Measurements from ENCODE around the gene CRISPLD2. TPM values are rescaled to one million over a fixed set of nuclear protein-coding genes. Genes with fewer than 3 reads are reported as not detected.
A peak's percentile ranks its signal among the peaks of the same experiment; 100 is the strongest.
"Not testable (repeated sequence)": the region's sequence is repeated elsewhere in the genome, so short reads cannot be mapped to it uniquely, and the experiment has no call there.

CRISPLD2 gene
- total RNA-seq, 2 donors from 2014 or later, result 0.43 to 1.7 TPM

DNA sequence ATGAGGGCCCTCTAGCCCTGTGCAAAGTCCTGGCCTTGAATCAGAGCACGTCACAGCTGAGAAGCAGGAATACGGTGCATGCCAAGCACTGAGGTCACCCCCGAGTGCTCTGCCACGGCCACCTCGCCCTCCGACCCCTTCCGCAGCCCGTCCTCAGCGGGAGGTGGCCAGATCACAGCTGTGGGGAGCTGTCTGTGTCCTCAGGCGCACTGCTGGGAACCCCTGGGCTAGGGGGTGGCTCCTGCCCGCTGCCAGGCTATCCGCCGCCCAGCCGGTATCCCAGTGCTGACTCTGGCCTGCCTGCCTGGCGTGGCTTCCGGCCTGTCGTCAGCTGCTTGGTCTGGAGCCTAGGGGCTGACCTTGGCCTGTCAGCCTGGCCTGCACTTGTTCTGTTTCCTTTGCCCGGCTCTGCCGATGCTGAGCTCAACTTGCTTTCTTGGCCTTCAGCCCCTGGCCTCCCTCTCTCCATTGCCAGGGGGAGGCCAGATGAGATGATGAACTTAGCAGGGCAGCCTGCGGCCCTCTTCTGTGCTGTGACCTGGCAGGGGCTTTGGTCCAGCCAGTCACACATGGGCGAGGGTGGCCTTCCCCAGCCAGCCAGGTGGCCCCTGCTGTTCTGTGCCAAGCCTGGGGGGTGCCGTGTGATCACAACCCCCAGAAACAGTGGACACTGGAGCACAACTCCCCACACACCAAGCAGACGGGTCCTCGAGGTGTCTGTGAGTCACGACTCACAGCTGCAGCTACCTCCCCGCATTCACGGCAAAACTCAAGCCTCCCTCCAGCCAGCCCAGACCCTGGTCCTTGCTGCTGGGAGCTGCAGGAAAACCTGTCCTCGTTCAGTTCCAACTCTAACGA is 114.2 kb downstream of the CRISPLD2 start:
- Mint-ChIP-seq H3K4me1 (ENCODE audit: low read depth in 2 of 2) (peaks cover 0 to 6% of the 10 kb centered on the region in 2 donors), H3K9me3 (no peaks in the 10 kb centered on the region), H3K27me3 (peaks cover 0 to 2% of the 10 kb centered on the region in 2 donors), H3K36me3 (no peaks in the 10 kb centered on the region), H3K4me3 (no peak overlapping the region), H3K27ac (no peak overlapping the region)
- DNase-seq (ENCODE audit: low spot score), result no peak
- no peak for ATAC-seq

DNA sequence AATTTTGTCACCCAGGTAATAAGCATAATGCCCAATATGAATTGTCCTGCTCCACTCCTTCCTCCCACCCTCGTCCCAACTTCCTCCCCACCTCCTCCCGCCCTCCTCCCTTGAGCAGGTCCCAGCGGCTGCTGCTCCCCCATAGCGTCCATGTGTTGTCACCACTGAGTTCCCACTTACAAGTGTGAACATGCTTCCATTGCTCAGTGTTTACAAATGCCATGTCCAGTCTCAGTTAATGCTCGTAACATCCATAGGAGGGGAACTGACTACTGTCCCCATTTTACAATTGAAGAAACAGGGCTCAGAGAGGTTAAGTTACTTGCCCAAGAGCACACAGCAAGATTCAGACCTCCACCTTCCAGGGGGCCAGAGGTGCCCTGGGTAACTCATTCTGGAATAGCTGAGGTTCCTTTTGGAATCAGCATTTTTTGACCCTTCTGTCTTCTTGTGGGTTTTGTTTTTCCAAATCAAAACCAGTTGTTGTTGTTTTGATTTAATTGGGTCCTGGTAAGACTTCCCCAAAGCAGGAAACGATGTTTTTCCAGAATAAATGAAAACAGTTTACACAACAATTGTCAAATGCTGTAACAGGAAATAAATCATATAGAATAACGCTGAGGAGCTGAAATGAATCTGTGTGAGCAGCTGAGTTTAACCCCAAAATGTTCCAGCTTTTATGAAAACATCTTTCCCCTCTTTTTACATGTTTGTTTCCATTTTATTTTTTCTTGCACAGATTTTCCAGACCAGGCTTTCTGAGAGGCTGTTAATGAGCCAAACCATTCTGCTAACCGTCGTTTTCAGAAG is 117.6 kb downstream of the CRISPLD2 start:
- no peak for DNase-seq (ENCODE audit: low spot score)
- Mint-ChIP-seq H3K27me3 (peaks cover 8 to 9% of the 10 kb centered on the region in 2 donors), H3K27ac (no peak overlapping the region), H3K9me3 (no peaks in the 10 kb centered on the region), H3K4me1 (ENCODE audit: low read depth in 2 of 2) (no peaks in the 10 kb centered on the region), H3K36me3 (no peaks in the 10 kb centered on the region), H3K4me3 (no peak overlapping the region)
- no peak for ATAC-seq

DNA sequence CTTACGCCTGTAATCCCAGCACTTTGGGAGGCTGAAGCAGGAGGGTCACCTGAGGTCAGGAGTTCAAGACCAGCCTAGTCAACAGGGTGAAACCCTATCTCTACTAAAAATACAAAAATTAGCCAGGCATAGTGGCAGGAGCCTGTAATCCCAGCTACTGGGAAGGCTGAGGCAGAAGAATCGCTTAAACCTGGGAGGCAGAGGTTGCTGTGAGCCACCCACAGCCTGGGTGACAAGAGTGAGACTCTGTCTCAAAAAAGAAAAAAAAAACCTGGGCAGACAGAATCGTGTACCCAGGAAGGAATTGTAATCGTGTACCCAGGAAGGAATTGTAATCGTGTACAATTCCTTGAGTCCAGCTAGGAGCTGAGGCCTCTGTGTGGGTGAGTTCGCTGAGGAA is 118.8 kb downstream of the CRISPLD2 start:
- H3K36me3 Mint-ChIP-seq, result not testable (repeated sequence)

DNA sequence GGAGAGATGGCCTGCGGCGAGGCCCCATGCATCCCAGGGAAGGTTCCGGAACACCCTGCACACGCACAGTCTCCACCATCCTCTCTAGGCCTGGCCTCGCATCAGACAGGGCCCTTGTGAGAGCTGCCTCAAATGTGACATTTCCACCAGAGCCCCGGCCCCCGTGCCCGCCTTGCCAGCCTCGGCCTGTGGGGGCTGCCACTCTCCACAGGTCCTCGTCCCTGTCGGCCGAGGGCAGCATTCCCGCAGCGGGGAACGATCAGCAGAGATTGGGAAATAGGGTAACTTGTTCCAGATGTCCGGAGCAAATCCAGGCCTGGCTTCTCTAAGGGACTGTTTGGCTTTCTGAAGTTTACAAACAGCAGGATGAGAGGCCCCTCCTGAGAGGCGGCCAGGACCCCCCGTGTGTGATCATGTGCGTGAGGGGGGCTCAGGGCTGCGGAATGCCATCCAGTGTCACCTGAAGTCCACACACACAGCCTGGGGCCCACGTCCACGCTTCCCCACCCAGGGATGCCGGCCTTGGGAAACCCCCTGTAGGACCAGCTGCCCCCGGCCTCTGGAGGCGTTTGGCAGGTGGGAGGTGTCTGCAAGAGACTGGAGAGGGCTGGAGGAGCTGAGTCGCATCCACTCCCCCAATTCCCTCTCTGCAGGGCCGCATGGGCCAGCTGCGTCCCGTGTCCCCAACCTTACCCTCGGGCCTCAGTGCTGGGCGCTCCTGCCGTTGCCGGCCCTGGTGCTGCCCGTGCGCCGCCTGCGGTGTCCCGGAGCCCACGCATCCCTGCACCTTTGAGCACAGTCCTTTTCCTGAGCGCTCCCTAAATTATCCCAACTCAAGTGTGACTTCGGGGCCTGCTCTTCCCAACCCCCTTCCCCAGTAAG is 121.1 kb downstream of the CRISPLD2 start:
- Mint-ChIP-seq H3K4me1 (ENCODE audit: low read depth in 2 of 2) (no peaks in the 10 kb centered on the region), H3K36me3 (no peaks in the 10 kb centered on the region), H3K27me3 (peaks cover 18 to 27% of the 10 kb centered on the region in 2 donors), H3K4me3 (no peak overlapping the region), H3K27ac (no peak overlapping the region), H3K9me3 (no peaks in the 10 kb centered on the region)
- no peak for DNase-seq (ENCODE audit: low spot score)
- ATAC-seq, result peak in 1 of 2 donors; percentile 46

More for the DNA sequence above, 118.8 kb downstream of the CRISPLD2 start:
- DNase-seq (ENCODE audit: low spot score); ATAC-seq; H3K4me1 Mint-ChIP-seq (ENCODE audit: low read depth in 2 of 2); H3K27ac Mint-ChIP-seq; H3K9me3 Mint-ChIP-seq; H3K4me3 Mint-ChIP-seq: not testable (repeated sequence)
- peaks cover 8 to 15% of the 10 kb centered on the region in 2 donors for H3K27me3 Mint-ChIP-seq

DNA sequence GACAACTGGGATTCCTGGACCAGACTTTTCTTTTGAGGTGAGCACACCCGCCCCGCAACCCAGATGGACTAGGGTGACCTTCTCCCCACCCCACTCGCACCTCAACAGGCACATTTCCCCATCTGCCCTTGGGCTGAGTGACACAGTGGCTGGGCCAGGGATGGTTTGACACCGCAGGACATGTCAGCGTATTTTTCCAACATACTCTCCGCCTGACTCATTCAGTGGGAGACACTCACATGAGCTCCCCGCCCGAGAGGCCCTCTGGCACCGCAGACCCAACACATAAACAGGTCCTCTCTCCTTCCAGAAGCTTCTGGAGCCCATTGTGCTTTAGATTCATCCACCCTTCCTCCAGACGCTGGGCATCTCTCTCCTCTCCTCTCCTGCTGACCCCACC is 122.1 kb downstream of the CRISPLD2 start:
- Mint-ChIP-seq H3K9me3 (no peaks in the 10 kb centered on the region), H3K27ac (no peak overlapping the region), H3K27me3 (peaks cover 18 to 27% of the 10 kb centered on the region in 2 donors), H3K36me3 (no peaks in the 10 kb centered on the region), H3K4me1 (ENCODE audit: low read depth in 2 of 2) (no peaks in the 10 kb centered on the region), H3K4me3 (no peak overlapping the region)
- ATAC-seq (no peak), DNase-seq (ENCODE audit: low spot score) (no peak)

DNA sequence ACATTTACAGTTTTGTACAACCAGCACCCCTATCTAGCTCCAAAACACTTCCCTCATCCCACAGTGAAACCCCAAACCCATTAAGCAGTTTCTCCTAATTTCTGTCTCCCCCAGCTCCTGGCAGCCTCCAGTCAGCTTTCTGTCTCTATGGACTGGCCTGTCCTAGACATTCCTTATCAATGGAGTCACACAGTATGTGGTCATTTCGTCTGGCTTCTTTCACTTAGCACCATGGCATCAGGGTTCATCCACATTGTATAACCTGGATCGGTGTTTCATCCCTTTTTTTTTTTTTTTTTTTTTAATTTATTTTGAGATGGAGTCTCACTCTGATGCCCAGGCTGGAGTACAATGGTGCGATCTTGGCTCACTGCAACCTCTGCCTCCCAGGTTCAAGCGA is 123.0 kb downstream of the CRISPLD2 start:
- H3K4me1 Mint-ChIP-seq (ENCODE audit: low read depth in 2 of 2), result no peaks in the 10 kb centered on the region
- ATAC-seq (no peak), DNase-seq (ENCODE audit: low spot score) (no peak)
- H3K36me3 Mint-ChIP-seq, result no peaks in the 10 kb centered on the region
- H3K4me3 Mint-ChIP-seq, result no peak overlapping the region
- peaks cover 15 to 27% of the 10 kb centered on the region in 2 donors for H3K27me3 Mint-ChIP-seq
- no peaks in the 10 kb centered on the region for H3K9me3 Mint-ChIP-seq
- H3K27ac Mint-ChIP-seq, result no peak overlapping the region

DNA sequence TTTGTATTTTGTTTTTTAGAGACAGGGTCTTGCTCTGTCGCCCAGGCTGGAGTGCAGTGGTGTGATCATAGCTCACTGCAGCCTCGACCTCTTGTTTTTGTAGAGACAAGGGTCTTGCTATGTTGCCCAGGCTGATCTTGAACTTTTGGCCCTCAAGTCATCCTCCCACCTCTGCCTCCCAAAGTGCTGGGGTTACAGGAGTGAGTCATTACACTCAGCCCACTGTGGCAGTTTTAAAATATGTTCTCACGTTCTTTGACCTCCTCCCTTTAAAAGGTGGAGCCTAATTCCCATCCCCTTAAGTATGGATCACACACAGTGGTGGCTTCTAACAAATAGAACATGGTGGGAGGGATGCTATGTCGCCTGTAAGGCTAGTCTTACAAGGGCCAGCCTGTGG is 123.8 kb downstream of the CRISPLD2 start:
- Mint-ChIP-seq H3K36me3 (no peaks in the 10 kb centered on the region), H3K4me1 (ENCODE audit: low read depth in 2 of 2) (no peaks in the 10 kb centered on the region), H3K4me3 (no peak overlapping the region), H3K27me3 (peaks cover 15 to 27% of the 10 kb centered on the region in 2 donors), H3K9me3 (no peaks in the 10 kb centered on the region), H3K27ac (no peak overlapping the region)
- ATAC-seq (no peak), DNase-seq (ENCODE audit: low spot score) (no peak)

DNA sequence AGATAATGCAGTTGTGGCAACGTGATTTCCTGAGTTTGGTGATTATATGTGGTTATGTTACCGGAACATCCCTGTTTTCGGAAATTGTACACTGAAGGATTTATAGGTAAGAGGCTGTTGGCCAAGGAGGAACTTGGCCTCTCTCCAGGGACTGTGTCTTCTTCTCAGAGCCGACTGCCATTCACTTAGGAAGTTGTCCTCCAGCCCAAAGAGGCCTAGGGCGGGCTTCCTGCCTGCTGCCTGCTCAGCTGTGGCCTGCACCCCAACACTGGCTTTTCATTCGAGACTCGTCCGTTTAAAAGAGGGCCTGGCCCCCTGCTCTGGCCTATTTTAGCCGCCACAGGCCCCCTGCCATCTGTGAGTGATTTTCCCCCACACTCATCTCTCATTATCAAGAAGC is 127.2 kb downstream of the CRISPLD2 start:
- no peak for DNase-seq (ENCODE audit: low spot score)
- no peaks in the 10 kb centered on the region for H3K9me3 Mint-ChIP-seq
- no peak for ATAC-seq
- H3K36me3 Mint-ChIP-seq, result no peaks in the 10 kb centered on the region
- H3K27ac Mint-ChIP-seq, result no peak overlapping the region
- H3K4me3 Mint-ChIP-seq, result no peak overlapping the region
- peaks cover 15 to 22% of the 10 kb centered on the region in 2 donors for H3K27me3 Mint-ChIP-seq
- peaks cover under 1 to 3% of the 10 kb centered on the region in 2 donors for H3K4me1 Mint-ChIP-seq (ENCODE audit: low read depth in 2 of 2)

DNA sequence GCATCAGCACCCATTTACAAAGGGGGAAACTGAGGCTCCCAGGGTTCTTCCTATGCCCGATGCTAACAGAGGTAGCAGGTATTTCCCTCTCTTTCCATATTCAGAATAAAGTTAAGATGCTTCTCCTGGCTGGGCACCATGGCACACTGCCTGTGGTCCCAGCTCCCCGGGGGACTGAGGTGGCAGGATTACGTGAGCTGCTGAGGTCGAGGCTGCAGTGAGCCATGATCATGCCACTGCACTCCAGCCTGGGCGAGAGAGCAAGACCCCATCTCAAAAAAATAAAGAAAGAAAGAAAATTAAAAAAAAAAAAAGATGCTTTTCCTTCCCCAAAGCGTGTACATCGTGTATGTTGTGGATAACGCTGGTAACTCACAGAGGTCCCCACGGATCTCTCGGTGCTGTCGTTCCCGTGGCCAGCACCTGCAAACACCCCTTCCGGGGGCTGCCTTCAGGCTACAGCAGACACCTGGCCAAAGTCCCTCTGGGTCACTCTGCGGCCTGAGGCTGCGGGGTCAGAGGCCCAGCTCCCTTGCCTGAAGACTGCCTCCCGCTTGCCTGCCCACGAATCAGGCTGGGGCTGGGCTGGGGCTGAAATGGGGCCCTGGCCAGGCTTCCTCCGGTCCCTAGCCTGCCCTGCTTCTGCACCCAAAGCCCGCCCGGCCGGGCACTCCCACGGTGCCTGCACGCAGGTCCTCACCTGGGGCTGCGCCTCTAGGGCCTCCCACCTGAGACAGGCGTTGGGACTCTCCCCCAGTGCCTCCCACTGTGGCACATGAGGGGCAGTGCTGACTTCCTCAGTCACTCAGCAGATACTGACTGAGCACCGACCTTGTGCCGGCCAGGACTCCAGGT is 128.4 kb downstream of the CRISPLD2 start:
- Mint-ChIP-seq H3K27ac (no peak overlapping the region), H3K9me3 (no peaks in the 10 kb centered on the region), H3K36me3 (no peaks in the 10 kb centered on the region), H3K4me1 (ENCODE audit: low read depth in 2 of 2) (peaks cover 3 to 5% of the 10 kb centered on the region in 2 donors), H3K27me3 (peaks cover 12% of the 10 kb centered on the region in 2 donors), H3K4me3 (no peak overlapping the region)
- no peak for DNase-seq (ENCODE audit: low spot score)
- peak in 1 of 2 donors; percentile 38 for ATAC-seq

DNA sequence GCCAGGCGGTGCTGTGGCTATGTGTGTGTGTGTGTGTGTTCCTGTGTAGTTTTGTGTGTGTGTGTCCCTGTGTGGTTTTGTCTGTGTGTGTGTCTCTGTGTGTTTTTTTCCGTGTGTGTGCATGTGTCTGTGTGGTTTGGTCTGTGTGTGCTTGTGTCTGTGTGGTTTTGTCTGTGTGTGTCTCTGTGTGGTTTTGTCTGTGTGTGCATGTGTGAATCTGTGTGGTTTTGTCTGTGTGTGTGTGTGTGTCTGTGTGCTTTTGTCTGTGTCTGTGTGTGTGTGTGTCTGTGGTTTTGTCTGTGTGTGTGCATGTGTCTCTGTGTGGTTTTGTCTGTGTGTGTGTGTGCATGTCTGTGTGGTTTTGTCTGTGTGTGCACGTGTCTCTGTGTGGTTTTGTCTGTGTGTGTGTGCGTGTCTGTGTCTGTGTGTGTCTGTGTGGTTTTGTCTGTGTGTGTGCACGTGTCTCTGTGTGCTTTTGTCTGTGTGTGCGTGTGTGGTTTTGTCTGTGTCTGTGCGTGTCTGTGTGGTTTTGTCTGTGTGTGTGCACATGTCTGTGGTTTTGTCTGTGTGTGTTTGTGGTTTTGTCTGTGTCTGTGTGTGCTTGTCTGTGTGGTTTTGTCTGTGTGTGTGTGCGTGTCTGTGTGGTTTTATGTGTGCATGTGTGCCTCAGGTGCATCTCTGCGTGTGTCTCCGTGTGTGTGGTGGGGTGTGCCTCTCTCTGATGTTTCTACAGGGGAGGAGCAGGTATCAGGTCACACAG is 129.2 kb downstream of the CRISPLD2 start:
- DNase-seq (ENCODE audit: low spot score) (no peak), ATAC-seq (no peak)
- Mint-ChIP-seq H3K4me1 (ENCODE audit: low read depth in 2 of 2) (peaks cover 3 to 5% of the 10 kb centered on the region in 2 donors), H3K27ac (no peak overlapping the region), H3K4me3 (no peak overlapping the region), H3K36me3 (no peaks in the 10 kb centered on the region), H3K9me3 (no peaks in the 10 kb centered on the region), H3K27me3 (peaks cover 9 to 14% of the 10 kb centered on the region in 2 donors)

DNA sequence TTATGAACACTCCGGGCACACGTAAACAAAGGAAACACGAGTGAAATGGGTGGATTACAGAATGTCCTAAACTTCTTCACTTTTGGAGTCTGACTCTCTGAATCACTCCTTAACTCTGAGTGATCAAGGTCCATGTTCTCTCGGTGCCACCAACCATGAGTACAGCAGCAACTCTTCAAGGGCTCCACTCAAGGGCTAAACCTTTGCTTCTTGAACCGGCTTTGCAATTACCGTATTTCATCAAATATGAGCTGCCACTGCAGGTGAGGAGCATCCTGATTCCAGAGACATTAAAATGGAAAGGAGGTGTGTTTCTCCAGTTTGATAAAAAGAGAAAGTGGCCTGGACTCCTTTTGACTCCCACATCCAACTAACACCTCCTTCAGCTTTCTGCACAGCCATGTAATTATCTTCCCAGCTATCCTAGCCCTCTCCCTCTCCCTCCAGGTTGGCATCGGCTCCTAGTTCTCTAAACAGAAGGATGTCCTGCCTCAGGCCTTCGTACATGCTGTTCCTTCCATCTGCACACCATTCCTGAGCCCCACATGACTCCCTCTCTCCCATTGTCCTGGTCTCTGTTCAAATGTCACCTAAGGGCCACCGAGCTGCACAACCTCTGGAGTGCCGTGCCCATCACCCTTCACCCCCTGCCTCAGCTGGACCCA is 130.1 kb downstream of the CRISPLD2 start:
- H3K4me1 Mint-ChIP-seq (ENCODE audit: low read depth in 2 of 2), result peaks cover 3 to 5% of the 10 kb centered on the region in 2 donors
- H3K4me3 Mint-ChIP-seq, result no peak overlapping the region
- peaks cover under 1 to 7% of the 10 kb centered on the region in 2 donors for H3K27me3 Mint-ChIP-seq
- H3K36me3 Mint-ChIP-seq, result no peaks in the 10 kb centered on the region
- H3K27ac Mint-ChIP-seq, result no peak overlapping the region
- no peaks in the 10 kb centered on the region for H3K9me3 Mint-ChIP-seq
- DNase-seq (ENCODE audit: low spot score) (no peak), ATAC-seq (no peak)

DNA sequence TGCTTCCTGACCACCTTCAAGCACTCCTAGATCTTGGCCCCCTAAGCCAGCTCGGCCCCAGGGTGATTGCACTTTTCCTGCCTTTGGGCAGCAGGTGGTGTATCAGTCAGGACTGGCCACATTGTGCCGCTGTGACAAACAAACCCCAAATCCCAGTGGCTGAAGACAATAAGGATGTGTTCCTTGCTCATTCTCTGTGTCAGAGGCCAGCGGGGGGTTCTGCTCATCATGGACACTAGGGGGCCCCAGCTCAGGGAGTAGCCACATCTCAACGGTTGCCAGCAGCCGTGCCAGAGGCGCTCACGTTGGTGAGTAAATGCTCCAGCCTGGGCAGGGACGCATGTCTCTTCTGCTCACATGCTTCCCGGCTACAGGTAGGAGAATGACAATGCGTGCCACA is 131.1 kb downstream of the CRISPLD2 start:
- Mint-ChIP-seq H3K36me3 (no peaks in the 10 kb centered on the region), H3K4me3 (no peak overlapping the region), H3K9me3 (no peaks in the 10 kb centered on the region), H3K4me1 (ENCODE audit: low read depth in 2 of 2) (peaks cover 3 to 5% of the 10 kb centered on the region in 2 donors), H3K27ac (no peak overlapping the region), H3K27me3 (peaks cover 0 to 5% of the 10 kb centered on the region in 2 donors)
- ATAC-seq, result peak in 1 of 2 donors; percentile 46
- no peak for DNase-seq (ENCODE audit: low spot score)

Data from natural killer cell treated with Interleukin-12 subunit alpha and Interleukin-12 subunit beta and Interleukin-15 and Interleukin-18, amount 100 ng/mL, for 72 hours (primary cell).